Psoas muscle (tissue), 8 donors: ENCODE results near the gene ICAM3. TPM values are rescaled to one million over a fixed set of nuclear protein-coding genes. Genes with fewer than 3 reads are reported as not detected.

Experiments
- ATAC-seq, 4 donors: fragments of 200-7000 bp; cut with Tn5 transposase; one replicate each; pipeline ENCODE4 v1.9.1; 2020; ENCODE audit warnings: moderate library complexity in 3 of 4, mild to moderate bottlenecking in 2 of 4
- DNase-seq, 2 donors: peaks; one replicate each; pipeline ENCODE4 v3.0.0-alpha.2; 2020
- H3K27ac ChIP-seq: fragments of 200-600 bp; one replicate; pipeline ENCODE4 v1.8.0; 2022
- H3K27me3 ChIP-seq, 3 donors: fragments of 200-600 bp in 1 of 3; one replicate each; pipeline versions ENCODE4 v1.6.1 to v1.8.0; 2013 to 2022; ENCODE audit warnings: low read length in 2 of 3, mild to moderate bottlenecking in 2 of 3, moderate library complexity in 1 of 3; ENCODE audit not compliant: insufficient read depth in 3 of 3
- H3K36me3 ChIP-seq, 2 donors: fragments of 200-600 bp in 1 of 2; one replicate each; pipeline versions ENCODE4 v1.6.1 to v1.8.0; 2013 to 2022; ENCODE audit warnings: low read depth in 1 of 2, mild to moderate bottlenecking in 1 of 2, moderate library complexity in 1 of 2; ENCODE audit not compliant: insufficient read depth in 1 of 2
- H3K4me1 ChIP-seq: fragments of 200-600 bp; one replicate; pipeline ENCODE4 v1.8.0; 2022
- H3K4me3 ChIP-seq: fragments of 200-600 bp; one replicate; pipeline ENCODE4 v1.8.0; 2022; ENCODE audit warnings: mild to moderate bottlenecking
- H3K9me3 ChIP-seq: fragments of 200-600 bp; one replicate; pipeline ENCODE4 v1.8.0; 2022
- WGBS, 3 donors: extraction: QIAGEN DNeasy Blood & Tissue Kit; methylation state at CpG; one replicate each; pipeline versions ENCODE4 v1.1.6 to v1.1.7; 2013; 5-methylcytosine and 5-hydroxymethylcytosine counted together
- intact Hi-C, 2 donors: fragments of 100-400 bp; cut with DNase I; formaldehyde crosslinking; loops; one replicate each; pipeline versions ENCODE4 v1.11.0 to v1.14.2; 2022
- polyA plus RNA-seq, 3 donors: library from polyadenylated mRNA; stranded (reverse); fragments of 200-250 nt; gene quantifications; one replicate each; pipeline ENCODE4 v1.2.3, GENCODE V29; 2013
- total RNA-seq, 4 donors: library from RNA; stranded (reverse); fragmentation: NEBNext Ultra II Directional in 2 of 4; extraction: Animal tissue kit (Norgen Biotek cat#: 25700) in 2 of 4; gene quantifications; one replicate each; pipeline versions ENCODE4 v1.2.1 to v1.2.4, GENCODE V29; 2021 to 2023
- TF ChIP-seq, protein P1 (sequence below): fragments of 200-600 bp; IDR thresholded peaks from one replicate; pipeline ENCODE4 v1.8.0; 2022; ENCODE audit warnings: antibody characterized with exemption
- donor health status: healthy with polysubstance abuse.
- donor health status: DM: no; HTN: no; CAD: no; lungs with moderate emphysema.
- donor health status: Bipolar disorder and iron deficiency.
- donor health status: healthy.
- donor health status: DM: yes; HTN: yes; CAD: no.
- donor health status: DM: no; HTN: no; CAD: no.
- donor health status: DM: no; HTN: no; CAD: no.
- donor health status: DM: yes; HTN: yes; CAD: no.

The ICAM3 gene
- total and polyA plus RNA-seq, 7 donors: 6.4 to 10.1 (median 8.4) TPM

DNA sequence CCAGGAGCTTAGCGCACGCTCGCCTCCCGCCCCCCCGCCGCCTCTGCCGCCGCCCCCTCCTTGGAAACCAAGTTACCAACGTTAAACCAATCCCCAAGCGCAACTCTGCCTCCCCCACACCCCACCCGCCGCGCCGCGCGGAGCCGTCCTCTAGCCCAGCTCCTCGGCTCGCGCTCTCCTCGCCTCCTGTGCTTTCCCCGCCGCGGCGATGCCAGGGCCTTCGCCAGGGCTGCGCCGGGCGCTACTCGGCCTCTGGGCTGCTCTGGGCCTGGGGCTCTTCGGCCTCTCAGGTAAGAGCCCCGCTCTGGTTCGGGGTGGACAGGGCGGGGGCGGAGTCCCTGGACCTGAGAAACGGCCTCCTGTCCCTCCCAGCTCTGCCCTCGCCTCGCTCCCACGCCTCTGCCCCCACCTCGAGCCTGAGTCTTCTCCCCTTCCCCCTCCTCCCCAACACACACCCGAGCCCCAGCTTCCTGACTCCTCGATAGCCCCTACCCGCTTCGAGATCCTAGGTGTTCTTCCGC lies 49.5 kb downstream of the ICAM3 start, which contains the start of gene ICAM5:
ICAM5 (plus strand) TSS at position 117 of the 521 bp plus-strand sequence; CDS start at position 209, 92 bp downstream.
- Histone ChIP-seq H3K4me3 (peak within 1 kb of the TSS; percentile 64), H3K27me3 (peaks cover 0 to 87% (median 54%) of the 10 kb centered on the region in 3 donors), H3K4me1 (peaks cover 43% of the 10 kb centered on the region), H3K27ac (no peak within 1 kb of the TSS), H3K9me3 (no peaks in the 10 kb centered on the region), H3K36me3 (peaks cover 0 to 9% of the 10 kb centered on the region in 2 donors)
- intact Hi-C loops: no loop called here
- no peak for ATAC-seq
- TF ChIP-seq, protein P1, sequence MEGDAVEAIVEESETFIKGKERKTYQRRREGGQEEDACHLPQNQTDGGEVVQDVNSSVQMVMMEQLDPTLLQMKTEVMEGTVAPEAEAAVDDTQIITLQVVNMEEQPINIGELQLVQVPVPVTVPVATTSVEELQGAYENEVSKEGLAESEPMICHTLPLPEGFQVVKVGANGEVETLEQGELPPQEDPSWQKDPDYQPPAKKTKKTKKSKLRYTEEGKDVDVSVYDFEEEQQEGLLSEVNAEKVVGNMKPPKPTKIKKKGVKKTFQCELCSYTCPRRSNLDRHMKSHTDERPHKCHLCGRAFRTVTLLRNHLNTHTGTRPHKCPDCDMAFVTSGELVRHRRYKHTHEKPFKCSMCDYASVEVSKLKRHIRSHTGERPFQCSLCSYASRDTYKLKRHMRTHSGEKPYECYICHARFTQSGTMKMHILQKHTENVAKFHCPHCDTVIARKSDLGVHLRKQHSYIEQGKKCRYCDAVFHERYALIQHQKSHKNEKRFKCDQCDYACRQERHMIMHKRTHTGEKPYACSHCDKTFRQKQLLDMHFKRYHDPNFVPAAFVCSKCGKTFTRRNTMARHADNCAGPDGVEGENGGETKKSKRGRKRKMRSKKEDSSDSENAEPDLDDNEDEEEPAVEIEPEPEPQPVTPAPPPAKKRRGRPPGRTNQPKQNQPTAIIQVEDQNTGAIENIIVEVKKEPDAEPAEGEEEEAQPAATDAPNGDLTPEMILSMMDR: no peak
- DNase-seq: no peak
- 1% methylated on average over 25 to 45 of the region's 45 CpGs for WGBS, 3 donors

DNA sequence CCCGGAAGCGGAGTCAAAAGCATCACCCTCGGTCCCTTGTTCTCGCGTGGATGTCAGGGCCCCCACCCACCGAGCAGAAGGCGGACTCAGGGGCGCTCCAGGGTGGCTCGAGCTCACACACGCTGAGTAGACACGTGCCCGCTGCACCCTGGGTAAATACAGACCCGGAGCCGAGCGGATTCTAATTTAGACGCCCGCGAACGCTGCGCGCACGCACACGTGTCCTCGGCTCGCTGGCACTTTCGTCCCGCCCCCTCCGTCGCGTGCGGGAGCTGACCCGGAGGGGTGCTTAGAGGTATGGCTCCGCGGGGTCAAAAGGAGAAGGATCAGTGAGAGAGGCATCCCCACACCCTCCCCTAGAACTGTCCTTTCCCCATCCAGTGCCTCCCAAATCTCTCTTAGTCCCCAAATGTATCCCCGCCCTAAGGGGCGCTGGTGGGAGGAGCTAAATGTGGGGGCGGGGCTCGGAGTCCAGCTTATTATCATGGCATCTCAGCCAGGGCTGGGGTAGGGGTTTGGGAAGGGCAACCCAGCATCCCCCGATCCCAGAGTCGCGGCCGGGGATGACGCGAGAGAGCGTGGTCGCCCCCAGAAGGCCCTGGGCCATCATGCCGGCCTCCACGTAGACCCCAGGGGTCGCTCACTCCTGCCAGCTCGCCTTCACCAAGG lies 50.1 kb downstream of the ICAM3 start:
- WGBS, 3 donors: 0 to 2% (median 1%) methylated on average over 42 to 50 of the region's 50 CpGs
- Histone ChIP-seq H3K4me3 (peak overlapping the region; percentile 59), H3K27me3 (peaks cover 0 to 81% (median 49%) of the 10 kb centered on the region in 3 donors), H3K36me3 (peaks cover 0 to 9% of the 10 kb centered on the region in 2 donors), H3K4me1 (peaks cover 43% of the 10 kb centered on the region), H3K9me3 (no peaks in the 10 kb centered on the region), H3K27ac (no peak overlapping the region)
- intact Hi-C loops: no loop called here
- peak; percentile 40 to 60 for DNase-seq
- TF ChIP-seq, protein P1: no peak
- ATAC-seq: peak in 3 of 4 donors; percentile 13 to 21 (median 16)

DNA sequence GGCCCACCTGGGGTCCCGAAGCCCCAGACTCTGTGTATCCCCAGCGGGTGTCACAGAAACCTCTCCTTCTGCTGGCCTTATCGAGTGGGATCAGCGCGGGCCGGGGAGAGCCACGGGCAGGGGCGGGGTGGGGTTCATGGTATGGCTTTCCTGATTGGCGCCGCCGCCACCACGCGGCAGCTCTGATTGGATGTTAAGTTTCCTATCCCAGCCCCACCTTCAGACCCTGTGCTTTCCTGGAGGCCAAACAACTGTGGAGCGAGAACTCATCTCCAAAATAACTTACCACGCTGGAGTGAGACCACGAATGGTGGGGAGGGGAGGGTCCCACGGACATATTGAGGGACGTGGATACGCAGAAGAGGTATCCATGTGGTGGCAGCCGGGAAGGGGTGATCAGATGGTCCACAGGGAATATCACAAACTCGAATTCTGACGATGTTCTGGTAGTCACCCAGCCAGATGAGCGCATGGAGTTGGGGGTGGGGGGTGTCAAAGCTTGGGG lies 50.7 kb downstream of the ICAM3 start:
- ATAC-seq (peak in 1 of 4 donors; percentile 32), DNase-seq (no peak)
- H3K9me3 ChIP-seq: no peaks in the 10 kb centered on the region
- peaks cover 0 to 75% (median 44%) of the 10 kb centered on the region in 3 donors for H3K27me3 ChIP-seq
- peaks cover 0 to 12% of the 10 kb centered on the region in 2 donors for H3K36me3 ChIP-seq
- H3K4me1 ChIP-seq: peaks cover 43% of the 10 kb centered on the region
- TF ChIP-seq, protein P1: no peak
- intact Hi-C loops: no loop called here
- WGBS, 3 donors: 1 to 4% (median 2%) methylated on average over 23 of the region's 23 CpGs
- peak overlapping the region; percentile 59 for H3K4me3 ChIP-seq
- H3K27ac ChIP-seq: no peak overlapping the region

DNA sequence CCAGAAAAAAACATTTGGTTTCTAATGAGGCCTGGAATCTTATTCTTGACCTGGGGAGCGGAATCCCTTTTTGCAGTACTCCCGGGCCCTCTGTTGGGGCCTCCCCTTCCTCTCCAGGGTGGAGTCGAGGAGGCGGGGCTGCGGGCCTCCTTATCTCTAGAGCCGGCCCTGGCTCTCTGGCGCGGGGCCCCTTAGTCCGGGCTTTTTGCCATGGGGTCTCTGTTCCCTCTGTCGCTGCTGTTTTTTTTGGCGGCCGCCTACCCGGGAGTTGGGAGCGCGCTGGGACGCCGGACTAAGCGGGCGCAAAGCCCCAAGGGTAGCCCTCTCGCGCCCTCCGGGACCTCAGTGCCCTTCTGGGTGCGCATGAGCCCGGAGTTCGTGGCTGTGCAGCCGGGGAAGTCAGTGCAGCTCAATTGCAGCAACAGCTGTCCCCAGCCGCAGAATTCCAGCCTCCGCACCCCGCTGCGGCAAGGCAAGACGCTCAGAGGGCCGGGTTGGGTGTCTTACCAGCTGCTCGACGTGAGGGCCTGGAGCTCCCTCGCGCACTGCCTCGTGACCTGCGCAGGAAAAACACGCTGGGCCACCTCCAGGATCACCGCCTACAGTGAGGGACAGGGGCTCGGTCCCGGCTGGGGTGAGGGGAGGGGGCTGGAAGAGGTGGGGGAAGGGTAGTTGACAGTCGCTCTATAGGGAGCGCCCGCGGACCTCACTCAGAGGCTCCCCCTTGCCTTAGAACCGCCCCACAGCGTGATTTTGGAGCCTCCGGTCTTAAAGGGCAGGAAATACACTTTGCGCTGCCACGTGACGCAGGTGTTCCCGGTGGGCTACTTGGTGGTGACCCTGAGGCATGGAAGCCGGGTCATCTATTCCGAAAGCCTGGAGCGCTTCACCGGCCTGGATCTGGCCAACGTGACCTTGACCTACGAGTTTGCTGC lies 52.4 kb downstream of the ICAM3 start, which contains the start of gene ICAM4:
ICAM4 (plus strand) TSS at position 153 of the 935 bp plus-strand sequence; CDS start at position 211, 58 bp downstream.
- TF ChIP-seq, protein P1: no peak
- H3K4me3 ChIP-seq: peak within 1 kb of the TSS; percentile 32
- WGBS, 3 donors: 5 to 8% (median 6%) methylated on average over 55 to 59 of the region's 59 CpGs
- H3K4me1 ChIP-seq: peaks cover 37% of the 10 kb centered on the region
- H3K27me3 ChIP-seq: peaks cover 0 to 58% (median 31%) of the 10 kb centered on the region in 3 donors
- intact Hi-C loops: no loop called here
- peak in 2 of 4 donors; percentile 26 to 41 for ATAC-seq
- DNase-seq: peak; percentile 60 to 77
- H3K27ac ChIP-seq: peak within 1 kb of the TSS; percentile 4
- H3K36me3 ChIP-seq: peaks cover 0 to 12% of the 10 kb centered on the region in 2 donors
- no peaks in the 10 kb centered on the region for H3K9me3 ChIP-seq
